ENCODE measurements around the gene RNF150.

RNF150 gene

GRCh38 chr4:140924761-140925392, 208.4 kb downstream of the RNF150 start:
- no peak for DNase-seq (ENCODE audit: low read depth)

- DNase-seq (ENCODE audit: low read depth): no peak
Observed at GRCh38 chr4:140906993-140907962, 226.0 kb downstream of the RNF150 start.

GRCh38 chr4:140904904-140905303, 228.4 kb downstream of the RNF150 start:
- DNase-seq (ENCODE audit: low read depth): no peak

GRCh38 chr4:140903522-140904475, 229.5 kb downstream of the RNF150 start:
- DNase-seq (ENCODE audit: low read depth): no peak

- DNase-seq (ENCODE audit: low read depth): no peak
Observed at GRCh38 chr4:140901736-140902336, 231.4 kb downstream of the RNF150 start.

GRCh38 chr4:140893939-140894338, 239.3 kb downstream of the RNF150 start:
- no peak for DNase-seq (ENCODE audit: low read depth)

- no peak for DNase-seq (ENCODE audit: low read depth)
Observed at GRCh38 chr4:140888054-140888453, 245.2 kb downstream of the RNF150 start.

- DNase-seq (ENCODE audit: low read depth): no peak
Observed at GRCh38 chr4:140887467-140887866, 245.8 kb downstream of the RNF150 start.

- DNase-seq (ENCODE audit: low read depth): no peak
Observed at GRCh38 chr4:140884431-140885058, 248.7 kb downstream of the RNF150 start.

GRCh38 chr4:140877781-140878180, 255.5 kb downstream of the RNF150 start:
- no peak for DNase-seq (ENCODE audit: low read depth)

- no peak for DNase-seq (ENCODE audit: low read depth)
Observed at GRCh38 chr4:140876615-140877364, 256.5 kb downstream of the RNF150 start.

GRCh38 chr4:140875746-140876452, 257.4 kb downstream of the RNF150 start:
- DNase-seq (ENCODE audit: low read depth): no peak

- no peak for DNase-seq (ENCODE audit: low read depth)
Observed at GRCh38 chr4:140874056-140874455, 259.2 kb downstream of the RNF150 start.

- DNase-seq (ENCODE audit: low read depth): no peak
Observed at GRCh38 chr4:140871368-140871767, 261.9 kb downstream of the RNF150 start.

GRCh38 chr4:140870427-140870826, 262.8 kb downstream of the RNF150 start:
- no peak for DNase-seq (ENCODE audit: low read depth)

GRCh38 chr4:140869446-140869845, 263.8 kb downstream of the RNF150 start:
- no peak for DNase-seq (ENCODE audit: low read depth)

GRCh38 chr4:140867356-140867755, 265.9 kb downstream of the RNF150 start:
- DNase-seq (ENCODE audit: low read depth): no peak

- DNase-seq (ENCODE audit: low read depth): no peak
Observed at GRCh38 chr4:140866492-140867005, 266.7 kb downstream of the RNF150 start.

All from T-helper 22 cell (primary cell).